Neural progenitor cell (in vitro differentiated cells): Measurements from ENCODE around the gene ITGAL.

Experiments used
- EZH2 ChIP-seq: fragments of 200-600 bp; sonication (generic); IDR thresholded peaks from 2 replicates; pipeline ENCODE4 v1.6.1; 2017; ENCODE audit warnings: antibody characterized with exemption, mild to moderate bottlenecking, moderate library complexity
- TF ChIP-seq, protein P1 (sequence below): fragments of 200-600 bp; sonication (generic); IDR thresholded peaks from 2 replicates; pipeline ENCODE4 v1.5.1; 2017; ENCODE audit warnings: antibody characterized with exemption, mild to moderate bottlenecking

DNA sequence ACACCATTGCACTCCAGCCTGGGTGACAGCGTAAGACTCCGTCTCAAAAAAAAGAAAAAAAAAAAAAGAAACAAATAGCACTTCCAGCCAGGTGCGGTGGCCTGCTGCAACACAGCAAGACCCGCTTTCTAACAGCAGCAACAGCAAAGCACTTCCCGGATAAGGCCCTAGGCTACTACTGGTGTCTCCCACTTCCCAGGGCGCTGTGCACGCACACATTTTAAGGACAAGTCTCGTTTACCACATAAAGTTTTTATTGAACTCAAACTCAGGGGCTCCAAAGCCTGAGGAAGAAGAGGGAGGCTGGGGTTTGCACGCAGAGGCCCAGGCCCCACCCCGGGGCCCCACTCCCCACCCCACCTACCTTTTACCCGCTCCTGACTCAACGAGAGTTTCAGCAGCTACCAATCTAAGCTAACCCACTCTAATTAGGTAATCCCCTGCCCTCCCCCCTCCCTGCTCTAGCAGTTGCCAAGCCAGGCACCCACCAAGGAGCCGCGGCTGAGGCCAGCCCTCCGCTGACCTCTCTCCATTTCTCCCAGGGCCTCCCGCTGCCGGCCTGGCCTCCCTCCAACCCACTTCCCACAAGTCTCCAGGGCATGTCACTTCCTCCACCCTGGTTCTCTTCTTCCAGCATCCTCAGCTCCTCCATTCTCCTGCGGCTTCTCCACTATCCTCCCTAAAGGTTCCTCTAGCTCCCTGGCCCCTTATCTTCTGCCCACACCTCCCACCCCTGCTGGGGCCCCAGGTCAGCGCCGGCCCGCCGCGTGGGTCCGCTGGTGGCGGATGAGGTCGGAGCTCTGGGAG is 51.4 kb downstream of the ITGAL start:
- TF ChIP-seq EZH2: no peak
- TF ChIP-seq, protein P1, sequence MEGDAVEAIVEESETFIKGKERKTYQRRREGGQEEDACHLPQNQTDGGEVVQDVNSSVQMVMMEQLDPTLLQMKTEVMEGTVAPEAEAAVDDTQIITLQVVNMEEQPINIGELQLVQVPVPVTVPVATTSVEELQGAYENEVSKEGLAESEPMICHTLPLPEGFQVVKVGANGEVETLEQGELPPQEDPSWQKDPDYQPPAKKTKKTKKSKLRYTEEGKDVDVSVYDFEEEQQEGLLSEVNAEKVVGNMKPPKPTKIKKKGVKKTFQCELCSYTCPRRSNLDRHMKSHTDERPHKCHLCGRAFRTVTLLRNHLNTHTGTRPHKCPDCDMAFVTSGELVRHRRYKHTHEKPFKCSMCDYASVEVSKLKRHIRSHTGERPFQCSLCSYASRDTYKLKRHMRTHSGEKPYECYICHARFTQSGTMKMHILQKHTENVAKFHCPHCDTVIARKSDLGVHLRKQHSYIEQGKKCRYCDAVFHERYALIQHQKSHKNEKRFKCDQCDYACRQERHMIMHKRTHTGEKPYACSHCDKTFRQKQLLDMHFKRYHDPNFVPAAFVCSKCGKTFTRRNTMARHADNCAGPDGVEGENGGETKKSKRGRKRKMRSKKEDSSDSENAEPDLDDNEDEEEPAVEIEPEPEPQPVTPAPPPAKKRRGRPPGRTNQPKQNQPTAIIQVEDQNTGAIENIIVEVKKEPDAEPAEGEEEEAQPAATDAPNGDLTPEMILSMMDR: no peak
